ENCODE data around the gene MSMB.

The MSMB gene

DNA sequence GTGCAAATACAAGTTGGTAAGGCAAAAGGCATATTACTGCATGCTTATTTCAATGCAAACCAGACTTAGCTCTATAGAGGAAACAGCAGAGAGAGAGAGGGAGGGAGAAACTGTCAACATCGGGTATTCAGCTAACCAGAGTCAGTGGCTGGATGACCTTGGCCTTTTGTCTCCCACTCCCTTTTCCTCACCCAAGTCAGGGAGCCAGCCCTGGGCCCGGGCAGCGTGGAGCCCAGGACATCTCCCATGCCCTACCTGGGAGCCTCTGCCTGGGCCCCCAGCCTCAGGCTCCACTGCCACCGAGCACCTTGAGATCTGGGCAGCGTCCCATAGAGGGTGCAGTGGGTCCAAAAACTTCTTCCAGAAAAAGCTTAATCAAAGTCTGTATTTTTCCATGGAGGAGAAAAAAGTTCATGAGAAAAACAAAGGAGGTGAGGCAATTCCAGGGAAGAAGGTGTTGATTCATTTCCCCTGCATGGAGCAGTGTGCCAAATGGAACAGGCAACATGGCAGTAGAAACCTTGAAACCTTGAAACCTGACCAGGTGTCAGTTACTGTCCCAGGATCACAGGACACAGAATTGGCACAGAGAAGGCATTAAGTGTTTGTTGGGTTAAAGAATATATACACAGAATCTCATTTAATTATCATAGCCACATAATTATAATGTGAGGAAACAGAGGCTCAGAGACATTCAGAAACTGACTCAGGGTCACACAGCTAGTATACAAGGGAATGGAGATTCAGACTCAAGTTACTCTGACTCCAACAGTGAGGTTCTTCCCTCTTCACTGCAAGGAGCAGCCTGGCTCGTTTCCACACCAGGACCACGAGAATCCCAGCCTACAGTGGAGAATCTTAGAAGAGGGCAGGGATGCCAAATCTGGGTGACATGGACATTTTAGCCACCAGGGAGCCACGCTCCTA lies 9.9 kb downstream of the MSMB start:
- no peak for DNase-seq (ENCODE audit: low read depth in 2 of 3, low spot score in 1 of 3)

DNA sequence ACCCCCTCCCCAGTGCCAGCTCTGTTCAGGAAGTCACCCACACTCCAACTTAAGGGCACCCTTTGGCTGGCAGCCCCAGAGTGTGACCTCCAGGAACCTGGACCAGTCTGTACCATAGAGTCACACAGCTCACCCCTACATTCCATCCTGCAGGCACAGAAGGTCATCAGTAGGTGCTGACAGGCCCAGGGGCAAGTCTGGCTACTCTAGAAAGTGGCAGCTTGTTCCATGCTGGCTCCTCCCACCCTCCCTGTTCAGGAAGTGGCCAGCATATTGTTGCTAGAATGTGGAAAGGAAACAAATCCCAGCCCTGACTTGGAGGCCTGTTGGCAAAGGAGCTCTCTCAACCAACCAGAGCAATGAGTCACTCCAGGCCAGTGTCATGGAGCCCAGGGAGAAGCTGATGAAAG lies 12.5 kb downstream of the MSMB start:
- no peak for DNase-seq (ENCODE audit: low read depth in 2 of 3, low spot score in 1 of 3)

DNA sequence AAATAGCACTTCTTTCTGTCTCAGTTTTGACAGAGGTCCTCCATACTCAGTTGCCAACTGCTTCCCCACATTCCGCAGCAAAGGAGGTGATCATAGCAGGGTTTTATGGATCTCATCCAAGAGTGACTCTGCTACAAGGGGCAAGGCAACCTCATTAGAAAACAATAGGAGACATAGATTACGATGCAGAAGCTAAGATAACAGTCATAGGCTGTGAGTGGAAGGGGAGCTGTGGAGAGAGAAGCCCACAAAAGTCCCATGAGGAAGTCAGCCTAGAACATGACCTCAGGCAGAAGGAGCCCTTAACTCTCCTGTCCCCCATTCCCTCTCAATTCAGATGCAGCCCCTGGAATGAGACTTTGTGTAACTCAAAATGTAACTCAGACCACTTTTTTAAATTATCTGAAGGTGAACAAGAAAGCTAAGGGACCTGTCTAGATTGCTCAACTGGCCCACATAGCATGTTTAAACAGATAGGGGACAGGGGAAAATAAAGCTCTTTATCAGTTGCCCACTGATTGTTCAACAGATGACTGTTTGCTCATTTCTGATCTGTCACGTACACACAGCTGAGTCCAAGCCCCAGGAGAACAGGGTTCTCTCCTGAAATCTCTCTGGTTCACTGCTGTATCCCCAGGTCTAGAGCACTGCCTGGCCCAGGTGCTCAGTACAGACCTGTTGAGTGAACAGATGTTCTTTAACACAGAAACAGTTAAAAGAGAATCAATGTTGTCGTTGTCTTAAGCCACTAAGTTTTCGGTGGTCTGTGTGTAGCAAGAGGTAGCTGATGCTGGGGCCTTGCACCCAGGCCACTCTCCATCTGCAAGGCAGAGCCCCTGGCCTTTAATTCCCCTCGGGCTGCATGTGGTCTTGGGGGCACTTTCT lies 14.2 kb downstream of the MSMB start:
- no peak for DNase-seq (ENCODE audit: low read depth in 2 of 3, low spot score in 1 of 3)

DNA sequence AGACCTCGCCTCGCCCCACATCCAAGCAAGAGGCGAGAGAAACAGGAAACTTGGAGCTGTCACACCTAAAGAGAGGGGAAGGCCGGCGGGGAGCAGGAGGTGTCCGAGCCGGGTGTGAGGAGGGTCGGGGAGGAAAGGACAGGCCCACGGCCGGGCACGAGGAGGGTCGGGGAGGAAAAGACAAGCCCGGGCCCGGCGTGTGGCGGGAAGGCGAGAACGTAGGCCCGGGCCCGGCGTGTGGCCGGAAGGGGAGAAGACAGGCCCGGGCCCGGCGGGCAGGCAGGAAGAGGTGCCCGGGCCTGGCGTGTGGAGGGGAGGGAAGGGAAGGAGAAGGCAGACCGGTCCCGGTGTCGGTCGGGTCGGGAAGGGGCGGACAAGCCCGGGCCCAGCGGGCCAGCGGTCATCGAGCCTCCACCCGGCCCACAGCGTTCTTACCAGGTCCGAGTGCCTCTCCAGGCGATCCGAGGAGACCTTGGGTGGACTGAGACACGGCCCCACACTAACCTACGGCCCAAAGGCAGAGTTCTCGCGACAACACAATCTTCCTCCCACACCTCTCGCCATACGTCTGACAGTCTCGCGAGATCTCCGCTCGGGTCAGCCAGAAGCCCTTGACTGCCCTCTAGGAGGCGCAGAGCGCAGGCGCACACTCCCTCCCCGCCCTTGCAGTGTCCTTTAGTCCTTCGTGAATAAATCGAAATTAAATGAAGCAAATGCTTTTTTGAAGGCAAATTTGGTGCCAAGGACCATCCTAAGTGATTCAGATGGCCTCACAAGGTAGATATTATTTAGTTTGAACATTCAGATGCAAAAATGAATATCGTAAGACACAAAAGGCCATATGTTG lies 15.8 kb downstream of the MSMB start, which contains the start of gene NCOA4:
Gene NCOA4, minus strand, starts transcription at position 533 of the 847 bp plus-strand sequence. CDS start 13,943 bp downstream, outside the sequence.
- peak; percentile 91 to 94 (median 93) for DNase-seq (ENCODE audit: low read depth in 2 of 3, low spot score in 1 of 3)

DNA sequence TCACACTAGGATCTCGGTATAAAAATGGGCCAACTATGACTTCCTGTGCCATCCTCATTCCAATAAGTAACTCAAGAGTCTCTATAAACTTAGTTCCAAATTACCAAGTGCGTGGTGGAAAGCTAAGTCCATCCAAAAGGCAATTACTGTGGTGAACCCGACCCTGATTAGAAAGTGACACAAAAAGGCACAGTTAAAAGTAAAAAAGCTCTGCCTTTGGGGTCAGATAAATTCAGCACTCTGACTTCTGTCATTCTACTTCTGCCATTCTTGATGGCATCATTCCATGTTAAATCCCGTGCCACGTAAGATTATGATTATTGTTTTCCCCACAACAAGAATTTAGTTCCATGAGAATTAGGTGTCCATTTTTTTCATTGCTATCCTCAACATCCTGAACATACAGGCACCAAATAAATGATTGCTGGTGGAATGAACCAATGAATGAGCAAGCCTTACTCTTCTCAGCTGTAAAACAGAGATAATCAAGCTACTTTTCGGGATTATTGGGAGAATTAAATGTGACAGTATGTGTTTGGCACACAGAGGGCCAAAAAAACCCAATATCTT lies 16.5 kb downstream of the MSMB start:
- DNase-seq (ENCODE audit: low read depth in 2 of 3, low spot score in 1 of 3) = no peak

DNA sequence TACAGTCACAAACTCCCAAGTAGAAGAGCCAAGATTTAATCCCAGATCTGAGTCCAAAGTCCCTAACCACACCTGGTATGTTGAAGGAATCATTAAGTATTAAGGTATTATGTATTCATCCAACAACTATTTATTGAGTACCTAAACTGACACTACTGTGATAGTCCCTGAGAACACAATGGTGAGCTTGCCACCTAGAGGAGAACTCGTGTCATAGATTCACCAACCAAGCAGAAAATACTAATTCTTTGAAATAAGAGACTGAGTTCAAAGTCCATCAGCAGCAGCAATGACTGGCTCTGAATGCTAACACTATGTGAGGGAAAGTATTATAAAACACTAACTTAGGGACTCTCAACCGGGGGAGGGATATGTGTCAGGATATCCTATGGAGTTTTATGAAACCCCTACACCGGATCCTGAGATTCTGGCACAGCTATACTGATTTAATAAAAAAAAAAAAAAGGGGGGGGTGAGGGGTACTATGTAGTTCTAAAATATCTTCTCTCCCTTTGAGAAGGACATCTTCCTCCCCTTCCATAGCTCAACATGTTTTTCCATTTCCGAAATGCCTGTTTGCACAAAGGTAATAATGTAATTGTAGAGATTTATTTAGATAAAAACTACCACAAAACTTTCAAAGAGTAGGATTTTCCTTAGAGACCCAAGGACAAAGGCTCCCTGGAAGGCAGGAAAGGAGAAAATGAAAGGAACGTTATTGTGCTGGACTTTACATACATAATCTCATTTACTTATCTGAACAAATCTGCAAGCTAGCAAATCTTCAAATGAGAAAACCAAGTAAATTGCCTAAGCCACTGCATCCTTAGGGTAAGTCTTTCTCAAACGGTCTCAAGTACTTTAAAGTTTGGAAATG lies 17.2 kb downstream of the MSMB start:
- DNase-seq (ENCODE audit: low read depth in 2 of 3, low spot score in 1 of 3) = no peak

DNA sequence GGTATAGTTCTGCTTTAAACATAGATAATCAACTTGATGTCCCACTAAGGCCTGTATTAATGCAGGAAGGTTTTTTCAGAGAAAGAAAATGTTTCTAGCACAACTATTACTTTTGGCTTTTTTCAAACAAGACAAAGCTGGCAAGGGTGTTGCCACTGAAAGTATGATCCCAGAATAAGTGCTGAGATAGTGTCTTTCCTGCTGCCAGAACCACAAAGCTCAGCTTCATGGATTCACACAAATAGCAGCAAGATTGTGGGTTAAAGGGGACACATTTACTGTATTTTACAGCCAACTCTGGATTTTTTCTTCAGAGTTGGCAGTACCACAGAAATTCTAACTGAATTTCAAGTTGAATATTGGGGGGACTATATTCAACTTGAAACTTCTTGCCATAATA lies 20.0 kb downstream of the MSMB start:
- no peak for DNase-seq (ENCODE audit: low read depth in 2 of 3, low spot score in 1 of 3)

DNA sequence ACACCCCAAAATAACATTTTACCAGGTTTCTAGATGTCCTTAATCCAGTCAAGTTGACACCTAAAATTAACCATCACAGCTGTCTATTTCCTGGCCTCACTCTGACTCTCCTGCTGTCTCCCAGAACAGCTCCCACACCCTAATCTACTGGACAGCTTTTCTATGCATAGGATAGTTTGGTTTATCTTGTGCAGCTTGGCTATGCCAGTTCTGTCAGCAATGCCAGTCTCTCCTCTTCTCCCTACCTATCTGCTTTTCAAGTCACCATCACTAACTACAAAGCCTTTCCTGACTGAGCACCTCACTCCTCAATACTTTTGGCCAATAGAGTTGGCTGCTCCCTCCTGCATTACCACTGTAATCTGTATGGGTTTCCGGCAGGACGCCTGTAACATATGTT lies 20.7 kb downstream of the MSMB start:
- no peak for DNase-seq (ENCODE audit: low read depth in 2 of 3, low spot score in 1 of 3)

DNA sequence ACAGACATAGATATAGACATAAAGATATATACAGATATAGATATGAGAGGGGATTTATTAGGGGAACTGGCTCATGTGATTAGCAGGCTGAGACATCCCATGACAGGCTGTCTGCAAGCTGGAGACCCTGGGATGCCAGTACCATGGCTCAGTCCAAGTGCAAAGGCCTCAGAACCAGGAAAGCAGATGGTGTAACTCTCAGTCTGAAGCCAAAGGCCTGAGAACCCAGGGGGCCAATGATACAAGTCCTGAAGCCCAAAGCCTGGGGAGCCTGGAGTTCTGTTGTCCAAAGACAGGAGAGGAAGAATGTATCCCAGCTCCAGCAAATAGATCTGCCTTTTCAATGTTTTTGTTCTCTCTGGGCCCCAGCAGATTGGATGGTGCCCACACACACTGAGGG lies 21.1 kb downstream of the MSMB start:
- no peak for DNase-seq (ENCODE audit: low read depth in 2 of 3, low spot score in 1 of 3)

DNA sequence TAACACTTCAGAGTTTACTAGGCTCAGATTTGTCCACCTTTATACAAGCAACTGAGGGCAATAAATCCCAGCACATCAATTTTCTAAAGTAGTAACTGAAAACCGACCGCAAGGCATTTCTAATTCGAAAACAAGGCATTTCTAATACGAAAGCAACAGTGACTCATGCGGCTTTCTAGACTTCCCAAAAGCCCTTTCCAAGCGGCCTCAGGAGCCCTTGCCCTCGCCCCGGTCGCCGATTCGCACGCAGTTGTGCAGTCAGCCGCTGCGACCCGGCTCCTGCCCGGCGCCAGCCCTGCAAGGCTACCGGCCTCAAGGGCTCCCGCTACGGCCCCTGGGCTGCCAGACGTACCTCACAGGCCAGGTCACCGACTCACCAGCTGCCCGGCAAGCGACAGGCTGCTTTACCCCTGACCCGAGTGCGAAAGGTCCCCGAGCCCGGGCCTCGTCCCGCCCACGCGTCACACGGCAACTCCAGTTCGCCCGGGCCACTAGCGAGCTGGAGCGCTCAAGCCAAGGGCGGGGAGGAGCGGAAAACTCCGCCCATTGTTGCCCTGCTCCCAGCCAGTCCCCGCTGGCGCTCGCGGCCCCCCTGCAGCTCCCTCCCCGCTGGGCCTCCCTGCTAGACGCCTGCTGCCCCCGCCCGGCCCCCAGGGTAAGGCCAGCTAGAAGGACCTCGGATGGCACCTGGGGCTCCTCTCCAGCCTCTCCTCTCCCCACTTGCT lies 22.9 kb downstream of the MSMB start:
- DNase-seq (ENCODE audit: low read depth in 2 of 3, low spot score in 1 of 3) = peak; percentile 61 to 83 (median 72)

DNA sequence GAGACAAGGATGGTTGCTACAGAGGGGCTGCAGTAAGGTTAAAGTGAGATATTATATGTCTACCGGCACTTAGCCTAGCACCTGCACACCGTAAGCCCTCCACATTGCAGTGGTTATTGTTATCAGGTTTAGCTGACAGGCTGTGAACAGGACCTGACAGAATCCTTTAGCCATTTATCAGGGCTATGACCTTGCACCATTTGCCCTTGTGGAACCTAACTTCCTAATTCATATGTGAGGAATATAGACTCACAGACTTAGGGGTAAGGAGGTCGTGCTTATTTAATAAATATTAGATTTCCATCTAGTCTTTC lies 25.8 kb downstream of the MSMB start:
- no peak for DNase-seq (ENCODE audit: low read depth in 2 of 3, low spot score in 1 of 3)

DNA sequence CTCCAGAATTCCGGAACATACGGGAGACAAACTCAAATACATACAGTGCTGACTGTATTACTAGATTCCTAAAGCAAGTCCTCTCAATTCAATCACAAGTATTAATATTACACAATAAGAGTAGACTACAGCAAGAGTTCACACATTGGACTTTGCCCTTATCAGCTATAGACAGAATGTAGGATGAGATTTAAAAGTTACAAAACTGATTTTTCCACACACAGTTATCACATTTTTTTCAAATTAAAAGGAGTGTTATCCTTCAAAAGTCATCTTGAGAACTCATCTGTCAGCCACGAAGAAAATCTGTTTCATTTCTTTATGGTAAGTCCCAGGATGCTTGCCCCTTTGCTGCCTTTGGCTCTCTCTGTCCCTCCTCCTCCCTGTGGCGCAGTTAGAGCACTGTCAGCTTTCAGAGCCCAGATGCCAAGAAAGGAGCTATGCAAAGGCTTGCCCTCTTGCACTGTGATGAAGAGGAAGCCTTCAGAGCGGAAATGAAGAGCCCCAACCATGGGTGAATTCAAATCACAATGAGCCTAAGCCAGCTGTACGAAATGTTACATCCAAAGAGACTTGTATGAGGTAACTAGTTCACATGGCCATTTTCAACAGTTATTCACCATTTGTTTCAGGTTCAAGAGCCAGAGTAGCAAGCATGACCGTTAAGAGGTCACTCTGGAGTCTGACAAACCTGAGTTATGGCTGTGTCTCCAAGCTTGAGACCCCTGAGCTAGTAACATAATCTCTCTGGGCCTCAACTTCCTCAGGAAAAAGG lies 26.3 kb downstream of the MSMB start:
- no peak for DNase-seq (ENCODE audit: low read depth in 2 of 3, low spot score in 1 of 3)

DNA sequence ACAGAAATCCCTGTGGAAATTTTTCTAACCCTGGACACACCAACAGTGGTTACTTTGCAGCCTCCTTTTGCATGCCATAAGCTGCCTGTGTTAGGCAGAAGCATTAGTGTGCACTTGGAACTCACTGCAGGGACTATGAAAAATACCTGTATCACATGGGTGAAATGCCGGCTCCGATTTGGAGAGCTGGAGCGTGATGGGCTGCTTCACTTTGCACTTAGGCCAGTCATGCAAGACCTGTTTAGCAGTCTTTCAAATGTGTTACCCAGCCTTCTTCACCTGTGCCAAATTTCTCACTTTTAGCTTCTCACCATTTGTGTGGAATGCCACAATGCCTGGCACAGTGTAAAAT lies 26.9 kb downstream of the MSMB start:
- no peak for DNase-seq (ENCODE audit: low read depth in 2 of 3, low spot score in 1 of 3)

DNA sequence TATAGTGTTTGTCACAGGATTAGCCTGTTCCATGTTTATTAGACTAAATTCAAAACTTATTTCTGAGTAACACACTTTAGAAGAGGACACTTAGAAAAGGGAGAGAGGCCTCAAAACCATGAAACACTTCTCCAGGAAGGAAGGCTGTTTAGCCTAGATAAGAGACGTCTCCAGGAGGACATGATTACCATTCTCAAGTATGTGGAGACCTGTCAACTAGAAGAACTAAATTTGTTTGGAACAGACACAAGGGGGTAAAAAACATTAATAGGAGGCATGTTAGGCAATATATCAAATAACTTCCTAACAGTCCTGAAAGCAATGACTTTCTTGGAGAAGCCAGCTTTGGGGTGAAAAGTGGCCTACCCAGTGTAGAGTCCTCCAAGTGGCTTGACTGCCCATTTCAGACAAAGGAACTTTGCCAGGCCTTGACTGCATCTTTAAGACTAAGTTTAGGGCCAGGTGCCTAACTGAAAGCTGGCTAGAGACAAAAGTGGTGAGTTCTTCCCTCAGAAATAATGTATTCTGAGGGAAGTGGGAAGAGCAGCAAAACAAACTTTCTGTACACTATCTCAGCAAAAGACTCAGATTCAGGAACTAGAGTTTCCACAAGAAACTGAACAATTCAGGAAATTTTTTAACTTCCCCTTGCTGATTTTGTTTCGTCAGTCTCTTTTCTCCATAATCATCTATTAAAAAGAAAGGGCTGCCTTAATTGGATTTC lies 27.5 kb downstream of the MSMB start:
- DNase-seq (ENCODE audit: low read depth in 2 of 3, low spot score in 1 of 3) = no peak

DNA sequence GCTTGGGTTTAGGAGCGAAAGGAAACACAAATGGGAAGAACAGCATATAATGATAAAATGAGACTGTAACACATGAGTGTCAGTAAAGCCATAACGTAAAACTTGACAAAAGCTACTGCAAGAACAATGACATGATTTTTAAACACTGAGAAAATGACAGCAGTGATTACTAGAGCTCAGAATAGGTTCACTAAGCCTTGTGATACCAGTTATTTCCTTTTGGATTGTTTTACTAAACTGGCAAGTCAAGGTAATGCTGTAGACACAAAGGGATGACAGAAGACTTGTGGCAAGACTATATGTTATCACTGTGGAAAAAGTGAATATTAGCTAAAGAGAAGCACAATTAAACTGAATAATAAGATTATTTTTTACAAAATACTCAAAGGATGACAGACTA lies 28.3 kb downstream of the MSMB start:
- DNase-seq (ENCODE audit: low read depth in 2 of 3, low spot score in 1 of 3) = no peak

DNA sequence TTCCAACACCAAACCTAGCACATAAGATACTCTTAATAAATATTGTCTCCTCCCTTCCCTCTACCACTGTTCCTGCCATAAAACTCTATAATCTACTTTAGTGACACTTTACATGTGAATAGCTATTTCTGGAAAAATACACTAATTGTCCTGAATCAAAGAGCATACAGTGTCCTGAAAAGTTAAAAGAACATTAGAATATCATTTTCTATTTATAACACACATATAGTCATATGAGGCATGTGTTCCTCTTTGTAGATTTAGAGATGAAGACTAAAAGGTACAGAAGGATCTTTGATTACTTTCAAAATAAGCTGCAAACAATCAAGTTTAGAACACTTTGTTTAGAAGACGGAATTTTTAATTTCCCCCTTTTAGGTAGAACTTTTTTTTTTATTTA lies 29.3 kb downstream of the MSMB start:
- no peak for DNase-seq (ENCODE audit: low read depth in 2 of 3, low spot score in 1 of 3)

DNA sequence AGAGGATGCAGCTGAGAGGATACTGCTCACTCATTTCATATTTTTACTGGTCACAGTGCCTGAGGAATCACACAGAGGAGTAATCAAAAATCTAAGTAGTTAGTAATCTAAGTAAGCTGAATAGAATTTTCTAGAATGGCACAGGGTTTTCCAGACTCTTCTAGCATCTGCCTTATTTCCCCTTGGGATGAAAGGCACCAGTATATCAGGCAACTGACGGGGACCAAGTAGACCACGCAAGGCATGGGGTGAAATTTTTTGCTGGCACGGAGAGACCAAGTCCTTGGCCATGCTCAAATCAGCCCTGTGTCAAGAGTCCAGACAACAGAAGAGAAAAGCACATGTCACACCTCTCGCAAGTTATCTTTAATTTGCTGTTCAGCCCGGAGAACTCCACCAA lies 29.9 kb downstream of the MSMB start:
- DNase-seq (ENCODE audit: low read depth in 2 of 3, low spot score in 1 of 3) = no peak

Measured in stimulated activated CD4-positive, alpha-beta T cell treated with anti-CD3 and anti-CD28 coated beads, Interleukin-12 subunit alpha, Interleukin-12 subunit beta, amount 100 ng/mL, for 48 hours (primary cell).